Measurements from ENCODE around the gene UNC13A.
A peak's percentile ranks its signal among the peaks of the same experiment; 100 is the strongest.
"Not testable (repeated sequence)": the region's sequence is repeated elsewhere in the genome, so short reads cannot be mapped to it uniquely, and the experiment has no call there.

The UNC13A gene

GRCh38 chr19:17570291-17570690 is 117.9 kb downstream of the UNC13A start:
- not testable (repeated sequence) for DNase-seq (ENCODE audit: low spot score)

GRCh38 chr19:17567940-17568339 is 120.2 kb downstream of the UNC13A start:
- DNase-seq (ENCODE audit: low spot score) = no peak

- no peak for DNase-seq (ENCODE audit: low spot score)
These were observed 122.5 kb downstream of the UNC13A start for GRCh38 chr19:17565611-17566010.

DNA sequence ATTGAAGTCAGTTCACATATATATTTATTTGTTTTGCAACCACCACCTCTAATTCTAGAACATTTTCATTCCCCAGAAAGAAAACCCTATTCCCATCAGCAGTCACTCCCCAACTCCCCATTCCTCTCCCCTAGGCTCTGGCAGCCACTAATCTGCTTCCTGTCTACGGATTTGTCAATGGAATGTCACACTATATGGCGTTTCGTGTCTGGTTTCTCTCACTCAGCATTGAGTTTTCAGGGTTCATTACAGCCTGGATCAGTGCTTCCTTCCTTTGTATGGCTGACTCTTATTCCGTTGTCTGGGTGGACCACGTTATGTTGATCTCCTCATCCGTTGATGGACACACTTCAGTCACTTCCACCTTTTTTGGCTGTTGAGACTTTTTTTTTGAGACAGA is 123.4 kb downstream of the UNC13A start:
- no peak for DNase-seq (ENCODE audit: low spot score)

DNA sequence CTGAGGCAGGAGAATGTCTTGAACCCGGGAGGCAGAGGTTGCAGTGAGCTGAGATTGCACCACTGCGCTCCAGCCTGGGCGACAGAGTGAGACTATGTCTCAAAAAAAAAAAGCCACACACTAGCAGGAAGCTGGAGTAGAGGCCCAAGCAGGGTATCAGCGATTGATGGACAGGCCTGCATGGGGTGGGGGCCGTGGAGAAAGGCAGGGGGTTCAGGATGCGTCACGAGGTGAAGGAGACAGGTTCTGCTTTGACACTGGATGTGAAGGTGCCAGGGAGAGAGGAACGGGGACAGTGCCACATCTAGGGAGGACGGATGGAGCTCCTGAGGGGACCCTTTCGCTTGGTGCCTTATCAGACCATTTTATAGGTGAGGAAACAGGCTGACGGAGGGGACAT is 125.6 kb downstream of the UNC13A start:
- DNase-seq (ENCODE audit: low spot score) = no peak

DNA sequence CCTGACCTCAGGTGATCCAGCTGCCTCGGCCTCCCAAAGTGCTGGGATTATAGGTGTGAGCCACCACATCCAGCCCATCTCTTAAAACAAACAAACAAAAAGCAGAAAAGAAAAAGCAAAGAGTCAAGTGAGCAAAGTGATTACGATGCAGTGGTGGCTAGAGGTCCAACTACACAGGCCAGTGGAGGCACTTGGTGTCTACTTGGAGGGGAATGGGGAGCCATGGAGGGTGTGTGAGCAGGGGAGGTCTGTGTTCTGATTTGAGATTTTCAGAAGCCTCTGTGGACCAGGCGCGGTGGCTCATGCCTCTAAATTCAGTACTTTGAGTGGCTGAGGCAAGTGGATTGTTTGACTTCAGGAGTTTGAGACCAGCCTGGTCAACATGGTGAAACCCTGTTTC is 126.1 kb downstream of the UNC13A start:
- DNase-seq (ENCODE audit: low spot score) = no peak

- no peak for DNase-seq (ENCODE audit: low spot score)
These were observed 128.0 kb downstream of the UNC13A start for GRCh38 chr19:17560205-17560595.

- no peak for DNase-seq (ENCODE audit: low spot score)
These were observed 130.7 kb downstream of the UNC13A start for GRCh38 chr19:17557466-17557865.

GRCh38 chr19:17556995-17557394 is 131.2 kb downstream of the UNC13A start:
- no peak for DNase-seq (ENCODE audit: low spot score)

GRCh38 chr19:17555929-17556813 is 132.0 kb downstream of the UNC13A start:
- peak; percentile 75 for DNase-seq (ENCODE audit: low spot score)

- DNase-seq (ENCODE audit: low spot score) = peak; percentile 99
These were observed 132.7 kb downstream of the UNC13A start, which contains the start of gene COLGALT1 for GRCh38 chr19:17555480-17555928. Gene COLGALT1 (plus strand): TSS chr19:17555649. CDS start chr19:17555714, 65 bp downstream.

DNA sequence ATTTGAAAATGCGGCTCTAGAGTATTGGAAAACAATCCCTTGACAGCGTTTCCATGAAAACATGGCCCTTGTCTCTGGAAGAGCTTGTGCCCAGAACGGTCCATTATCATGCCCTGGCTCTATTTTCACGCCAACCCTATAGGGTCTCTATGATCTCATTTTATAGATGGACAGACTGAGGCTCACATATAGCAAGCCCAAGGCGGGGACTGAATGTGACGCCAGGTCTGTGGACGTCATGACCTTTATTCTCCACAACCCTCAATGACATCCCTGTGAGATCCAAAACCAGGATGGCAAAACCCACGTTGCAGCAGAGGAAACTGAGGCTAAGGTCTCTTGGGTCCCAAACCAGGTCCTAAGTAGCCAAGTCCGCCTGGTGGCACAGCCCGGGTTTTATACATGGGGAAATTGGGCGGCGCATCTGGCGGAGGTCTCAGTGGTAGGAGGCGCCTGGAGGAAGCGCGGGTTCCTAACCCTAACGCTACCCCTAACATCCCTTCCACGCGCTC is 133.1 kb downstream of the UNC13A start:
- DNase-seq (ENCODE audit: low spot score) = no peak

DNA sequence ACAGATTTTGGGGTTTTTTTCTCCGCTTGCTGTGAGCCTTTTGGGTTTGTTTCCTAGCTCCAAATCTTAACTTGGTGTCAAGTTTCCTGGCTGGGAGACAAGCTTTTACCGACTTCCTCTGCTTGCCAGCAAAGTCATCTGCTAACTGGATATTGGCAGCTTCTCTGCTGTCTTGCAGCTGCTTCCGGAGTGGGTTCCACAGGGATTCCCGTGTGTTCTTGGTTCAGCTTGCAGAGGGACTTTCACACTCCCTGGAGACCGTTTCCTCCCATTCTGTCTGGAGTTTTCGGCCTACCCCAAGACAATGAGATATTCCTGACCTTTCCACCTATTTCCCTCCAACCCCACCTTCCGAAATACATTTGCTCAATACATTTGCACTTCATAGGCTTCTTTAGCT is 134.9 kb downstream of the UNC13A start:
- no peak for DNase-seq (ENCODE audit: low spot score)

GRCh38 chr19:17552735-17553134 is 135.4 kb downstream of the UNC13A start:
- not testable (repeated sequence) for DNase-seq (ENCODE audit: low spot score)
